Stimulated activated CD8-positive, alpha-beta memory T cell treated with anti-CD3 and anti-CD28 coated beads, Interleukin-12 subunit alpha, Interleukin-12 subunit beta, amount 100 ng/mL, for 24 hours (primary cell): ENCODE measurements around the gene PRR29.

Experiments used
- DNase-seq: peaks from one replicate; pipeline ENCODE4 v3.0.0-alpha.2; 2020; ENCODE audit errors: extremely low read depth

The PRR29 gene

GRCh38 chr17:63998050-63998720 is at the start of gene PRR29:
PRR29 (plus strand) TSS chr17:63998351; CDS start chr17:63998365, 14 bp downstream.
- DNase-seq: peak; percentile 44

GRCh38 chr17:63948521-63948920 is 49.6 kb upstream of the PRR29 start:
- no peak for DNase-seq

GRCh38 chr17:63949576-63950250 is 48.4 kb upstream of the PRR29 start:
- DNase-seq: no peak

GRCh38 chr17:63950940-63951907 is 46.9 kb upstream of the PRR29 start:
- DNase-seq: no peak

GRCh38 chr17:63954402-63955063 is 43.6 kb upstream of the PRR29 start:
- no peak for DNase-seq

GRCh38 chr17:63955232-63955631 is 42.9 kb upstream of the PRR29 start:
- no peak for DNase-seq

GRCh38 chr17:63955791-63956190 is 42.4 kb upstream of the PRR29 start:
- no peak for DNase-seq

GRCh38 chr17:63956296-63956920 is 41.7 kb upstream of the PRR29 start:
- no peak for DNase-seq

GRCh38 chr17:63960006-63960405 is 38.1 kb upstream of the PRR29 start:
- DNase-seq: no peak

GRCh38 chr17:63960430-63960829 is 37.7 kb upstream of the PRR29 start:
- DNase-seq: no peak

- no peak for DNase-seq
These were observed 36.6 kb upstream of the PRR29 start for GRCh38 chr17:63961355-63962212.

GRCh38 chr17:63962298-63962744 is 35.8 kb upstream of the PRR29 start:
- no peak for DNase-seq

- DNase-seq: no peak
These were observed 35.0 kb upstream of the PRR29 start for GRCh38 chr17:63963123-63963522.

GRCh38 chr17:63966646-63967264 is 31.4 kb upstream of the PRR29 start:
- no peak for DNase-seq

GRCh38 chr17:63967953-63968352 is 30.2 kb upstream of the PRR29 start:
- no peak for DNase-seq

GRCh38 chr17:63969278-63969677 is 28.9 kb upstream of the PRR29 start:
- no peak for DNase-seq

- DNase-seq: no peak
These were observed 25.4 kb upstream of the PRR29 start, which contains the start of gene SCN4A for GRCh38 chr17:63972796-63973195. SCN4A (minus strand) TSS chr17:63972918; CDS start chr17:63972841, 77 bp downstream.

GRCh38 chr17:63973247-63973646 is 24.9 kb upstream of the PRR29 start:
- no peak for DNase-seq

- no peak for DNase-seq
These were observed 24.1 kb upstream of the PRR29 start for GRCh38 chr17:63973930-63974593.
